Astrocyte of the cerebellum (primary cell): Measurements from ENCODE around the gene GOSR1.
"Not testable (repeated sequence)": the region's sequence is repeated elsewhere in the genome, so short reads cannot be mapped to it uniquely, and the experiment has no call there.

ENCODE experiments used
- DNase-seq: peaks from one replicate; pipeline ENCODE4 v3.0.0-alpha.2; 2011; ENCODE audit warnings: low read depth
- H3K4me3 ChIP-seq: 2 replicates; pipeline ENCODE4 v1.5.1; 2011; ENCODE audit warnings: mild to moderate bottlenecking, low read depth, low read length, moderate library complexity
- CTCF ChIP-seq: IDR thresholded peaks from 2 replicates; pipeline ENCODE4 v1.5.1; 2012; ENCODE audit warnings: low read length, low read depth, moderate library complexity, mild to moderate bottlenecking; ENCODE audit errors: missing control alignments
- in situ Hi-C: cut with HindIII; loops from 2 replicates; pipeline ENCODE4 v1.10.0; 2017; ENCODE audit warnings: low sequenced_read_pairs

Gene GOSR1

GRCh38 chr17:30541802-30542201, 64.6 kb downstream of the GOSR1 start:
- no peak overlapping the region for H3K4me3 ChIP-seq
- no peak for TF ChIP-seq CTCF
- no peak for DNase-seq
- in situ Hi-C loops: no loop called here

- DNase-seq: no peak
- in situ Hi-C loops: no loop called here
- H3K4me3 ChIP-seq: no peak overlapping the region
- no peak for TF ChIP-seq CTCF
Measured at GRCh38 chr17:30543456-30543855, 66.2 kb downstream of the GOSR1 start.

GRCh38 chr17:30545024-30545423, 67.8 kb downstream of the GOSR1 start:
- in situ Hi-C loops: no loop called here

GRCh38 chr17:30547778-30548573, 70.8 kb downstream of the GOSR1 start:
- H3K4me3 ChIP-seq: no peak overlapping the region
- DNase-seq: no peak
- in situ Hi-C loops: no loop called here
- no peak for TF ChIP-seq CTCF

More at GRCh38 chr17:30545024-30545423, 67.8 kb downstream of the GOSR1 start:
- TF ChIP-seq CTCF: no peak
- H3K4me3 ChIP-seq: no peak overlapping the region
- DNase-seq: no peak

GRCh38 chr17:30549181-30549580, 72.0 kb downstream of the GOSR1 start:
- DNase-seq, H3K4me3 ChIP-seq, in situ Hi-C loops: not testable (repeated sequence)

- in situ Hi-C loops: no loop called here
- H3K4me3 ChIP-seq: no peak overlapping the region
- TF ChIP-seq CTCF: no peak
- DNase-seq: no peak
Measured at GRCh38 chr17:30549864-30550511, 72.8 kb downstream of the GOSR1 start.
